Adrenal gland (tissue), 5 donors: ENCODE measurements around the gene PITX3.

Experiments
- POLR2A ChIP-seq, 2 donors: fragments of 450-650 bp; IDR thresholded peaks; one replicate each; pipeline ENCODE4 v1.6.1; 2017; ENCODE audit warnings: antibody characterized with exemption in 2 of 2, mild to moderate bottlenecking in 2 of 2, moderate library complexity in 1 of 2
- TF ChIP-seq, protein P1 (sequence below), 6 experiments: fragments of 450-650 bp in 4 of 6; fragments of 200-600 bp in 2 of 6; sonication (generic) in 1 of 6; IDR thresholded peaks; 1 replicate in 5 of 6; 2 replicates in 1 of 6; pipeline versions ENCODE4 v1.5.1 to v1.8.0; 2016 to 2021; ENCODE audit warnings: antibody characterized with exemption in 6 of 6, mild to moderate bottlenecking in 2 of 6, moderate library complexity in 1 of 6
- donor health status: DM: no; HTN: no; CAD: no.

DNA sequence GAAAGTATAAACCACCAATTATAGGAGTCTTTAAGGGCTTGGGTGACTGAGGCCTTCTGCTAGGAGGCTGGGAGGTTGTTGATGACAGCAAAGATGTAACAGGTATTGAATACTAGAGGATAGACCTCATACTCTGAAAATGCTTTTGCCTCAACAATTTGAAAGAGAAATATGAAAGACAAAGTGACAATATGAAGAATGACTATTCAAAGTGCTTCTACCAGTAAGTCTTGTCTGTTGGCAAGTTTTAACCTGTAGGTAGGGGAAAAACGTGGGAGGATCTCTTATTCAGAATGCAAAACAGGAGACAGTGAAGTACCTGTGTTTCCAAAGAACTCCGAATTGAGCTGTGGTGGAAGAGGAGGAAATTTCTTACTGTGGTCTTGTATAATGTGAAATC is 42.2 kb upstream of the PITX3 start:
- TF ChIP-seq POLR2A (IDR thresholded peaks at IDR 0.05), result no peak
- TF ChIP-seq, protein P1, sequence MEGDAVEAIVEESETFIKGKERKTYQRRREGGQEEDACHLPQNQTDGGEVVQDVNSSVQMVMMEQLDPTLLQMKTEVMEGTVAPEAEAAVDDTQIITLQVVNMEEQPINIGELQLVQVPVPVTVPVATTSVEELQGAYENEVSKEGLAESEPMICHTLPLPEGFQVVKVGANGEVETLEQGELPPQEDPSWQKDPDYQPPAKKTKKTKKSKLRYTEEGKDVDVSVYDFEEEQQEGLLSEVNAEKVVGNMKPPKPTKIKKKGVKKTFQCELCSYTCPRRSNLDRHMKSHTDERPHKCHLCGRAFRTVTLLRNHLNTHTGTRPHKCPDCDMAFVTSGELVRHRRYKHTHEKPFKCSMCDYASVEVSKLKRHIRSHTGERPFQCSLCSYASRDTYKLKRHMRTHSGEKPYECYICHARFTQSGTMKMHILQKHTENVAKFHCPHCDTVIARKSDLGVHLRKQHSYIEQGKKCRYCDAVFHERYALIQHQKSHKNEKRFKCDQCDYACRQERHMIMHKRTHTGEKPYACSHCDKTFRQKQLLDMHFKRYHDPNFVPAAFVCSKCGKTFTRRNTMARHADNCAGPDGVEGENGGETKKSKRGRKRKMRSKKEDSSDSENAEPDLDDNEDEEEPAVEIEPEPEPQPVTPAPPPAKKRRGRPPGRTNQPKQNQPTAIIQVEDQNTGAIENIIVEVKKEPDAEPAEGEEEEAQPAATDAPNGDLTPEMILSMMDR (IDR thresholded peaks at IDR 0.05), result no peak
